ENCODE results near the gene UBFD1.

The UBFD1 gene

DNA sequence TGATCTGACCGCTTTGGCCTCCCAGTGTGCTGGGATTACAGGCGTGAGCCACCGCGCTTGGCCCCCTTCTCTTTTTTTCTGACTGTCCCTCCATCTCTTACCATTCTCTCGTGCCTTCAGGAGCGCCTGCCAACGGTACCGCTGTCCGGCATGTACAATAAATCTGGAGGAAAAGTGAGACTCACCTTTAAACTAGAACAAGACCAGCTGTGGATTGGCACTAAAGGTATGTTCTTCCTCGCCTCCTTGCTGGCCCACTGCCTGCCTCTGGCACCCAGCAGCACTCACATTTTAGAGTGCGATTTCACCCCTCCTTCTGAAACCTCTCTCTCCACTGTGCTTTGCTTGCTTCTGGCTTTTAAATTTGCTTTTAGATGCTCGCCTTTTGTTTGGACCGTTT, 5.0 kb downstream of the UBFD1 start:
- H3K27ac ChIP-seq (replicated peaks; ENCODE audit: low read length): no peak overlapping the region
- H2AK5ac ChIP-seq (ENCODE audit: low read depth, low read length): no peak overlapping the region
- no peak overlapping the region for H2BK15ac ChIP-seq (ENCODE audit: low read length)
- DNase-seq (ENCODE audit: low spot score): no peak
- WGBS, 2 donors (ENCODE audit: extremely low coverage in 2 of 2, insufficient read length in 2 of 2, insufficient replicate concordance in 1 of 2): no CpG with 5 or more reads among the region's 13 CpGs
- H3K23ac ChIP-seq (ENCODE audit: low read depth, low read length, poor library complexity): no peak overlapping the region
- H2BK5ac ChIP-seq (ENCODE audit: low read length): no peak overlapping the region
- H3K9me3 ChIP-seq (replicated peaks in 1 of 2; ENCODE audit: control insufficient read depth in 2 of 2, insufficient read depth in 1 of 2, low read depth in 1 of 2, low read length in 2 of 2): no peaks in the 10 kb centered on the region
- H3K4me2 ChIP-seq (ENCODE audit: insufficient read depth, low read length, poor library complexity, severe bottlenecking): no peak overlapping the region
- no peaks in the 10 kb centered on the region for H3K4me1 ChIP-seq (ENCODE audit: control insufficient read depth in 2 of 2, insufficient read depth in 1 of 2, low read depth in 1 of 2, low read length in 2 of 2)
- peaks cover 52 to 87% of the 10 kb centered on the region in 2 donors for H3K36me3 ChIP-seq (replicated peaks in 1 of 2; ENCODE audit: control insufficient read depth in 2 of 2, insufficient read depth in 2 of 2, low read length in 2 of 2)
- H2AFZ ChIP-seq (ENCODE audit: low read length): no peak overlapping the region
- H4K8ac ChIP-seq (ENCODE audit: low read depth, low read length): no peak overlapping the region
- H2BK120ac ChIP-seq (ENCODE audit: low read depth, low read length): no peak overlapping the region
- H3K27me3 ChIP-seq (ENCODE audit: control insufficient read depth in 3 of 3, insufficient read depth in 3 of 3, low read depth in 1 of 3, low read length in 3 of 3): no peaks in the 10 kb centered on the region
- peak overlapping the region in 1 of 2 donors; percentile 13 for H3K4me3 ChIP-seq (ENCODE audit: low read length in 2 of 2)
- H3K14ac ChIP-seq (ENCODE audit: low read length): no peak overlapping the region
- no peak overlapping the region for H3K9ac ChIP-seq (ENCODE audit: low read depth, low read length, poor library complexity)
- H3K4ac ChIP-seq (ENCODE audit: low read length): no peak overlapping the region
- no peak overlapping the region for H2BK12ac ChIP-seq (ENCODE audit: low read length)
- H3K79me1 ChIP-seq (ENCODE audit: low read depth, low read length): peaks cover 3% of the 10 kb centered on the region
- H3K18ac ChIP-seq (ENCODE audit: low read length): no peak overlapping the region
- H4K91ac ChIP-seq (ENCODE audit: low read depth, low read length, poor library complexity): no peak overlapping the region

DNA sequence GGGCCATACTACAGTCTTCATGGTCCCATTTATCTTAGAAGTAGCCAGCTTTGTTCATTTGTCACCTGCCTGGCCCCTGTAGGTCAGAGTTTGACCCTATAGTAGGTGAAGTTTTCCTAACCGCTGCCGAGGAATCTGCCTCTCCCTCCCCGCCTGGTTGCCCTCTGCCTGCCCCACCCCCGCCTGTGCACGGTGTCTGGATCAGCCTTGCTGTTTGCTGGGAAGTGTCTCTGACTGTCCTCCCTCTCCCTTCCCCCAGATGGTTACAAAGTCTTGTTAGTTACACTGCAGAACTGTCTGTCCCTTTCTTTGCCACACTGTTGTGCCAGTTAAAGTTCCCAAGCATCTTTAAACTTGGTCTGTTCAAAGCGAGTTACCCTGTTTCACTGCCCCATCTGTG, 5.7 kb downstream of the UBFD1 start:
- no peak overlapping the region for H2BK15ac ChIP-seq (ENCODE audit: low read length)
- no peak overlapping the region for H2BK5ac ChIP-seq (ENCODE audit: low read length)
- no peak overlapping the region for H2BK12ac ChIP-seq (ENCODE audit: low read length)
- H3K4me1 ChIP-seq (ENCODE audit: control insufficient read depth in 2 of 2, insufficient read depth in 1 of 2, low read depth in 1 of 2, low read length in 2 of 2): no peaks in the 10 kb centered on the region
- H3K23ac ChIP-seq (ENCODE audit: low read depth, low read length, poor library complexity): no peak overlapping the region
- no peak overlapping the region for H3K4me2 ChIP-seq (ENCODE audit: insufficient read depth, low read length, poor library complexity, severe bottlenecking)
- no peak overlapping the region for H4K8ac ChIP-seq (ENCODE audit: low read depth, low read length)
- H2BK120ac ChIP-seq (ENCODE audit: low read depth, low read length): no peak overlapping the region
- H3K9me3 ChIP-seq (replicated peaks in 1 of 2; ENCODE audit: control insufficient read depth in 2 of 2, insufficient read depth in 1 of 2, low read depth in 1 of 2, low read length in 2 of 2): no peaks in the 10 kb centered on the region
- H3K18ac ChIP-seq (ENCODE audit: low read length): no peak overlapping the region
- no peak for DNase-seq (ENCODE audit: low spot score)
- no peak overlapping the region for H3K4ac ChIP-seq (ENCODE audit: low read length)
- H2AK5ac ChIP-seq (ENCODE audit: low read depth, low read length): no peak overlapping the region
- no peaks in the 10 kb centered on the region for H3K79me1 ChIP-seq (ENCODE audit: low read depth, low read length)
- H3K27ac ChIP-seq (replicated peaks; ENCODE audit: low read length): no peak overlapping the region
- H2AFZ ChIP-seq (ENCODE audit: low read length): no peak overlapping the region
- peaks cover 55 to 94% of the 10 kb centered on the region in 2 donors for H3K36me3 ChIP-seq (replicated peaks in 1 of 2; ENCODE audit: control insufficient read depth in 2 of 2, insufficient read depth in 2 of 2, low read length in 2 of 2)
- H3K14ac ChIP-seq (ENCODE audit: low read length): no peak overlapping the region
- no peak overlapping the region for H4K91ac ChIP-seq (ENCODE audit: low read depth, low read length, poor library complexity)
- H3K4me3 ChIP-seq (ENCODE audit: low read length in 2 of 2): no peak overlapping the region
- WGBS, 2 donors (ENCODE audit: extremely low coverage in 2 of 2, insufficient read length in 2 of 2, insufficient replicate concordance in 1 of 2): no CpG with 5 or more reads among the region's 6 CpGs
- H3K9ac ChIP-seq (ENCODE audit: low read depth, low read length, poor library complexity): no peak overlapping the region
- H3K27me3 ChIP-seq (ENCODE audit: control insufficient read depth in 3 of 3, insufficient read depth in 3 of 3, low read depth in 1 of 3, low read length in 3 of 3): no peaks in the 10 kb centered on the region

DNA sequence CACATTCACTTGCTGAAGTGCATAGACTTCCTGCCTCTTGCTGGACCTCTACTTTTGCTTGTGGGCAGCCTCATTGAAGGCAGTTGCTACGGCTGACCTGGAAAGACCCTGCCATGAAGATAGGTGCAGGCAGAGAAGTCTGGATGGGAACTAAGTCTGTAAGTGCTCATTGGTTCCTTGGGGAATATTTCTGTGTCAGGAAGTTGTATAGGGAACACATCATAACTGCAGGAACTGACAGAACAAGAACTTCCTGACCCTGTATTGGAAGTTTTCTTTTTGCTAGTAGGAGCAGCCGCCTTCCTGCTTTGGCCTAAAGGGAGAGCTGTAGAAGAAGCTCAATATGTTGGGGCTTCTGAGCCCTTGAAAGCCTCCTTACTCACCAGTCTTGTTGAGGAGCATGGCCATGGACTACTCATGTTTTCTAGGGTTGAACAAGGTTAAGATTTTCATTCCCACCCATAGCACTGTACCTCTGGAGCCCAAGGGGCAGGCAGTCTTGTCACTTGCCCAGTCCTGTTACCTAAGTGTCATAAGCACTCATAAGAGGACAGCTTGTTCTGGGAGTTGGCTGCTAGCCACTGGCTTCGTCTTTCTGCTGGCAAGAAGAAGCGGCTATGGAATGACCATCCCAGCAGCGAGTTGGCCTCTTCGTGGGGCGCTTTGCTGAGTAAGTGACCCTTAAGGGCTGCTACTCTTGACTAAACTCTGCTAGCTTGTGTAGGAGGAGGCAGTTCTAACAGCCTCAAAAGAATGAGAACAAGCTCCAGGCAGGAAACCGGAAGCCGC, 7.2 kb downstream of the UBFD1 start:
- no peak overlapping the region for H2BK15ac ChIP-seq (ENCODE audit: low read length)
- no peak overlapping the region for H3K4me2 ChIP-seq (ENCODE audit: insufficient read depth, low read length, poor library complexity, severe bottlenecking)
- H2AFZ ChIP-seq (ENCODE audit: low read length): no peak overlapping the region
- no peak overlapping the region for H3K4me3 ChIP-seq (ENCODE audit: low read length in 2 of 2)
- no peak overlapping the region for H3K27ac ChIP-seq (replicated peaks; ENCODE audit: low read length)
- H3K27me3 ChIP-seq (ENCODE audit: control insufficient read depth in 3 of 3, insufficient read depth in 3 of 3, low read depth in 1 of 3, low read length in 3 of 3): no peaks in the 10 kb centered on the region
- no peaks in the 10 kb centered on the region for H3K4me1 ChIP-seq (ENCODE audit: control insufficient read depth in 2 of 2, insufficient read depth in 1 of 2, low read depth in 1 of 2, low read length in 2 of 2)
- H4K8ac ChIP-seq (ENCODE audit: low read depth, low read length): no peak overlapping the region
- DNase-seq (ENCODE audit: low spot score): no peak
- H3K9ac ChIP-seq (ENCODE audit: low read depth, low read length, poor library complexity): no peak overlapping the region
- no peak overlapping the region for H2BK12ac ChIP-seq (ENCODE audit: low read length)
- H3K36me3 ChIP-seq (replicated peaks in 1 of 2; ENCODE audit: control insufficient read depth in 2 of 2, insufficient read depth in 2 of 2, low read length in 2 of 2): peaks cover 51 to 100% of the 10 kb centered on the region in 2 donors
- no CpG with 5 or more reads among the region's 9 CpGs for WGBS, 2 donors (ENCODE audit: extremely low coverage in 2 of 2, insufficient read length in 2 of 2, insufficient replicate concordance in 1 of 2)
- H3K14ac ChIP-seq (ENCODE audit: low read length): no peak overlapping the region
- H2BK5ac ChIP-seq (ENCODE audit: low read length): no peak overlapping the region
- no peak overlapping the region for H3K18ac ChIP-seq (ENCODE audit: low read length)
- H2BK120ac ChIP-seq (ENCODE audit: low read depth, low read length): no peak overlapping the region
- H3K9me3 ChIP-seq (replicated peaks in 1 of 2; ENCODE audit: control insufficient read depth in 2 of 2, insufficient read depth in 1 of 2, low read depth in 1 of 2, low read length in 2 of 2): no peaks in the 10 kb centered on the region
- H3K79me1 ChIP-seq (ENCODE audit: low read depth, low read length): no peaks in the 10 kb centered on the region
- no peak overlapping the region for H4K91ac ChIP-seq (ENCODE audit: low read depth, low read length, poor library complexity)
- no peak overlapping the region for H3K23ac ChIP-seq (ENCODE audit: low read depth, low read length, poor library complexity)
- H3K4ac ChIP-seq (ENCODE audit: low read length): no peak overlapping the region
- no peak overlapping the region for H2AK5ac ChIP-seq (ENCODE audit: low read depth, low read length)

DNA sequence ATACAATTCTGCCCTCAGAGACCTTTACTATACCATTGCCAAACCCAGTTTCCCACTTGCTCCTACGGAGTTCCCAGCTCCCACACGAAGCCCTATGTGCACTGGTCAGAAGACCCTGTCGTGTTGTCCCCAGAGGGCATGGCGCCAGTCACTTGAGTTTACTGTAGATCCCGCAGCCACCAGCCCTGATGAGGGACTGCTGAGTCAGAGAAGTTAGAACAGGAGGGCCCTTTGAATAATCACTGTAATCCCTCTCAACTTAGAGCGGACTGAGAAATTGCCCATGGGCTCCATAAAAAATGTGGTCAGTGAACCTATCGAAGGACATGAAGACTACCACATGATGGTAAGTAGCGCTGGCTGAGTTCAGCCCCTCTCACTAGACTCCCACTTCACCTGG, 9.2 kb downstream of the UBFD1 start:
- Histone ChIP-seq H3K27ac (replicated peaks; ENCODE audit: low read length) (no peak overlapping the region), H3K79me1 (ENCODE audit: low read depth, low read length) (no peaks in the 10 kb centered on the region), H3K36me3 (replicated peaks in 1 of 2; ENCODE audit: control insufficient read depth in 2 of 2, insufficient read depth in 2 of 2, low read length in 2 of 2) (peaks cover 51 to 100% of the 10 kb centered on the region in 2 donors), H2BK5ac (ENCODE audit: low read length) (no peak overlapping the region), H3K4ac (ENCODE audit: low read length) (no peak overlapping the region), H2BK120ac (ENCODE audit: low read depth, low read length) (no peak overlapping the region), H2BK12ac (ENCODE audit: low read length) (no peak overlapping the region), H3K4me1 (ENCODE audit: control insufficient read depth in 2 of 2, insufficient read depth in 1 of 2, low read depth in 1 of 2, low read length in 2 of 2) (no peaks in the 10 kb centered on the region), H3K9ac (ENCODE audit: low read depth, low read length, poor library complexity) (no peak overlapping the region), H3K4me3 (ENCODE audit: low read length in 2 of 2) (no peak overlapping the region), H3K4me2 (ENCODE audit: insufficient read depth, low read length, poor library complexity, severe bottlenecking) (no peak overlapping the region), H2AFZ (ENCODE audit: low read length) (no peak overlapping the region), H3K23ac (ENCODE audit: low read depth, low read length, poor library complexity) (no peak overlapping the region), H2BK15ac (ENCODE audit: low read length) (no peak overlapping the region), H3K9me3 (replicated peaks in 1 of 2; ENCODE audit: control insufficient read depth in 2 of 2, insufficient read depth in 1 of 2, low read depth in 1 of 2, low read length in 2 of 2) (no peaks in the 10 kb centered on the region), H3K14ac (ENCODE audit: low read length) (no peak overlapping the region), H4K91ac (ENCODE audit: low read depth, low read length, poor library complexity) (no peak overlapping the region), H3K27me3 (ENCODE audit: control insufficient read depth in 3 of 3, insufficient read depth in 3 of 3, low read depth in 1 of 3, low read length in 3 of 3) (no peaks in the 10 kb centered on the region), H4K8ac (ENCODE audit: low read depth, low read length) (no peak overlapping the region), H3K18ac (ENCODE audit: low read length) (no peak overlapping the region), H2AK5ac (ENCODE audit: low read depth, low read length) (no peak overlapping the region)
- no CpG with 5 or more reads among the region's 8 CpGs for WGBS, 2 donors (ENCODE audit: extremely low coverage in 2 of 2, insufficient read length in 2 of 2, insufficient replicate concordance in 1 of 2)
- no peak for DNase-seq (ENCODE audit: low spot score)
